COR-L47 (cell line): ENCODE data around the gene CLECL1.
"Not testable (repeated sequence)": the region's sequence is repeated elsewhere in the genome, so short reads cannot be mapped to it uniquely, and the experiment has no call there.

Experiments
- DNase-seq: peaks from one replicate; lab custom pipeline; 2025; lab: John Stamatoyannopoulos, UW

The CLECL1 gene

GRCh38 chr12:9719790-9720189 lies 13.1 kb downstream of the CLECL1 start:
- no peak for DNase-seq

GRCh38 chr12:9718968-9719367 lies 13.9 kb downstream of the CLECL1 start:
- DNase-seq: no peak

GRCh38 chr12:9717070-9717925 lies 15.6 kb downstream of the CLECL1 start:
- DNase-seq: no peak

GRCh38 chr12:9713032-9713558 lies 19.8 kb downstream of the CLECL1 start:
- DNase-seq: not testable (repeated sequence)

GRCh38 chr12:9711664-9712063 lies 21.2 kb downstream of the CLECL1 start:
- no peak for DNase-seq

GRCh38 chr12:9710584-9711375 lies 22.1 kb downstream of the CLECL1 start:
- DNase-seq: no peak

GRCh38 chr12:9708853-9709252 lies 24.0 kb downstream of the CLECL1 start:
- no peak for DNase-seq

GRCh38 chr12:9707864-9708808 lies 24.8 kb downstream of the CLECL1 start:
- peak; percentile 4 for DNase-seq

- DNase-seq: no peak
These were observed 25.5 kb downstream of the CLECL1 start for GRCh38 chr12:9707356-9707755.

- DNase-seq: no peak
These were observed 26.7 kb downstream of the CLECL1 start for GRCh38 chr12:9706086-9706685.

GRCh38 chr12:9704561-9704960 lies 28.3 kb downstream of the CLECL1 start:
- DNase-seq: not testable (repeated sequence)

GRCh38 chr12:9702255-9702654 lies 30.6 kb downstream of the CLECL1 start:
- DNase-seq: no peak

GRCh38 chr12:9701380-9702154 lies 31.3 kb downstream of the CLECL1 start:
- no peak for DNase-seq

GRCh38 chr12:9700606-9700956 lies 32.3 kb downstream of the CLECL1 start:
- DNase-seq: no peak

GRCh38 chr12:9699898-9700605 lies 32.8 kb downstream of the CLECL1 start:
- no peak for DNase-seq

GRCh38 chr12:9699269-9699897 lies 33.5 kb downstream of the CLECL1 start:
- no peak for DNase-seq

GRCh38 chr12:9698681-9699080 lies 34.2 kb downstream of the CLECL1 start:
- no peak for DNase-seq

GRCh38 chr12:9697619-9698018 lies 35.3 kb downstream of the CLECL1 start:
- no peak for DNase-seq

- DNase-seq: not testable (repeated sequence)
These were observed 37.2 kb downstream of the CLECL1 start for GRCh38 chr12:9695661-9696060.
